D721Med (cell line): ENCODE measurements around the gene RIMBP2.

Experiments used
- DNase-seq: peaks from one replicate; pipeline ENCODE4 v3.0.0; 2011; ENCODE audit warnings: low spot score; ENCODE audit not compliant: insufficient read length
- FAIRE-seq: peaks from 2 replicates; lab custom pipeline; 2011; peaks lifted over from hg19 to GRCh38; lab: Jason Lieb, UNC
- CTCF ChIP-seq: IDR thresholded peaks from 2 replicates; pipeline ENCODE4 v1.5.1; 2012; ENCODE audit warnings: mild to moderate bottlenecking, control low read depth; ENCODE audit not compliant: insufficient read depth; ENCODE audit errors: missing control alignments

The RIMBP2 gene

DNA sequence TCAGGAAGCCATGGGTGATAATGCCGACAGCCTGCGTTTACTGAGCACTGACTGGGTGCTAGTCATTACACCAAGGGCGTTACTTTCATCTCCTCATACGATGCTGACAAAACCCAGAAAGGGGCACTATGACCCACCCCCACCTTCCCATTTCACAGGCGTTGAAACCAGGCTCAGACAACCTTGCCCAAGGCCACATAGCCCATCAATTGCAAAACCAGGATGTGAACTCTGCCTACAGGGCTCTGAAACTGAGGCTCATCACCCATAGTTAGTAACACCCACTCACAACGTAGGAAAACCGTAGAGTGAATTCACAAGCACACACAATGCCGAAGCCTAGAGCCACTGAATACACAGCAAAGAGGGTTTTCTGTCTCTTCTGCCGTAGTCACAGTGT is 119.9 kb downstream of the RIMBP2 start:
- no peak for FAIRE-seq
- no peak for TF ChIP-seq CTCF

GRCh38 chr12:130595566-130595965 is 120.5 kb downstream of the RIMBP2 start:
- no peak for TF ChIP-seq CTCF
- FAIRE-seq = no peak
- DNase-seq = no peak

More for the DNA sequence above, 119.9 kb downstream of the RIMBP2 start:
- no peak for DNase-seq

GRCh38 chr12:130593056-130593455 is 123.0 kb downstream of the RIMBP2 start:
- no peak for TF ChIP-seq CTCF
- no peak for FAIRE-seq
- DNase-seq = no peak

- no peak for FAIRE-seq
Observed at GRCh38 chr12:130592641-130593040, 123.5 kb downstream of the RIMBP2 start.

GRCh38 chr12:130591736-130592135 is 124.4 kb downstream of the RIMBP2 start:
- no peak for FAIRE-seq

More at GRCh38 chr12:130592641-130593040, 123.5 kb downstream of the RIMBP2 start:
- no peak for TF ChIP-seq CTCF
- DNase-seq = no peak

DNA sequence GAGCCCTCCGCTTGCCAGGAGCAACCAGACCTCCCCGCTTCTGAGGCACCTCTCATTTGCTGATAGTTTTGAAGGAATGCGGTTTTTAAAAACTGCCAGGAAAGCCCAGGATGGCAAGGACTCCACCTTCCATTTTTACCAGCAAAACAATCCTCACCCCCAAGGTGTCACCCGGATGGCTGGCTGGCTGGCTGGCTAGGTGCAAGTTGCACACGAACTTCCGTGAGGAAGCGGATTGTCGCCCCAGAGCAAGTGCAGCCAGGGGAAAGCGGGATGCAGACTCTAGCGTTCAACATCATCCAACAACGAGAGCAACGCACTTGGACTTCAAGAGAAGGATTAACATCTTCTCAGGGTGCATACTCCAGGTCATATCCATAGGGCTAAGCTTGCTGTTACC is 125.4 kb downstream of the RIMBP2 start:
- no peak for TF ChIP-seq CTCF
- FAIRE-seq = no peak
- DNase-seq = no peak

More at GRCh38 chr12:130591736-130592135, 124.4 kb downstream of the RIMBP2 start:
- TF ChIP-seq CTCF = no peak
- DNase-seq = no peak

DNA sequence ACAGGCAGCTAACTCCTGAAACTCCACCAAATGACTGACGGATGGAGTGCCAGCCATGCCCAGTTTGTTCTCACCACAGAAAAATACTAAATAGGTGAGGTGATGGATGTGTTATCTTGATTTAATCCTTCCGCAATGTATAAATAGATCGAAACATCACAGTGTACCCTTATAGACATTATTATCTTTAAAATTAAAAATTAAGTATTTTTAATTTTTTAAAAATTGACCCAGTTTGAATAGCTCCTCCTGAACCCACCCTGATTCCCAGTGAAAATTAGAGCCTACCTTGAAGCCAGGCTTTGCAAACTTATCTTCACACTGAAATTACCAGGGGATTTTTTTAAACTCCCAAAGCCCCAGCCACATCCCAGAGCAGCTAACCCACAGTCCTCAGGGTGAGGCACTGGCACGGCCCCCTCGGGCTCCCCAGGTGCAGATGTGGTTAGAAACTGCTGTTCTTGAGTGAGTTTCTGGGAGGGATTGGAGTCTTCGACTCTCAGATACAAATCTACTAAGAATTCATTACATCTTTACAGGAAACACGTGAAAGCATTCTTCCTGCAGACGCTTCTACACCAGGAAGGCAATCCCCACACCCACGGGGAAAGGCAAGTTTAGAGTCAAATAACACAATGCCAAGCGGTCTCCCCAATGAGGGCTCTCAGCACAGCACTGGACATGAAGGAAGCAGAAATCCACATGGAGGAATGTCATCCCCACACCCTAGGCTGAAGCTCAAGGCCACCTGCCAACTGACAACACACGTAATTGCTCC is 126.4 kb downstream of the RIMBP2 start:
- no peak for FAIRE-seq
- TF ChIP-seq CTCF = no peak
- no peak for DNase-seq
